GM19043 (cell line): Measurements from ENCODE around the gene IMPG2.

Experiments
- ATAC-seq: cut with Tn5 transposase; IDR thresholded peaks from one replicate; pipeline ENCODE4 v1.9.1; 2021; ENCODE audit warnings: low read depth; ENCODE audit not compliant: unreplicated experiment

IMPG2 gene

DNA sequence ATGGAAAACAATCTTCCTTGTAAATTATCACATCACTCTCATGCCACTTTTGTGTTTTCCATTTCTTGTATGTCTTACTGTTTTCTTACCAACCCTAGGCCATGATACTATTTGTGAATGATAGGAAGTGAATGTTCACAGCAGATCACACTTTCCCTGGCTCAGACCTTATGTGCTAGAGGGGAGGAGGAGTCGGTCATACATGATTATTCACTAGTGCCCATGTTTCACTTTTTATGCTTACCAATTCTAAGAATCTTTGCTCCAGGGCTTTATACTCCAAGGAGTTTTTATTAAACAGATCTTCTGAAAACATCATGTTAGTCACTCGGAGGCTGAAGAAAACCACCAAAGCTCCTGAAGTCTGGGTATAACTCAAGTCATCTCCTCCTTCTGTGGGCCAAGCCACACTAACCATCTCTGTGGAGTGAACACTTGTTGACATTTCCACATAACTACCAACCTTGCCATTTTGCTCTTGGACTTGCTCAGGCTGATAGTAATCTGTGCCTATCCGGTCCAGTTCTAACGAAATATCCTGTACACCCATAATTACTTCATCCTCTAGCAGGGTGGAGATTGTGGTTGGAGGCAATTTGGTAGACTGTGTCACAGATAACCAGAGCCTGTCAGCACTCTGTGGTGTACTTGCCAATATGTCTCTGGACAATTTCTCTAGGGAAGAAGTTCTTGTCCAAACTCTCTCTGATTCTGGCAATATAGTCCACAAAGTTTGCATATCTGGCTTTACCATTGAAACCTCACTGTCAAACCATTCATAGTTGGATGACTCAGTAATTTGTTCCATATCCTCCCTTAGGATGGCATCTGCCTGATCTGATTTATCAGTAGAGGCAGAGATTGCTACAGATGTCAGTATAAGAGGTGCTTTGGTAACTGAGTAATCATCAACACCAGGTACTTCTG, 76.8 kb downstream of the IMPG2 start:
- no peak for ATAC-seq

DNA sequence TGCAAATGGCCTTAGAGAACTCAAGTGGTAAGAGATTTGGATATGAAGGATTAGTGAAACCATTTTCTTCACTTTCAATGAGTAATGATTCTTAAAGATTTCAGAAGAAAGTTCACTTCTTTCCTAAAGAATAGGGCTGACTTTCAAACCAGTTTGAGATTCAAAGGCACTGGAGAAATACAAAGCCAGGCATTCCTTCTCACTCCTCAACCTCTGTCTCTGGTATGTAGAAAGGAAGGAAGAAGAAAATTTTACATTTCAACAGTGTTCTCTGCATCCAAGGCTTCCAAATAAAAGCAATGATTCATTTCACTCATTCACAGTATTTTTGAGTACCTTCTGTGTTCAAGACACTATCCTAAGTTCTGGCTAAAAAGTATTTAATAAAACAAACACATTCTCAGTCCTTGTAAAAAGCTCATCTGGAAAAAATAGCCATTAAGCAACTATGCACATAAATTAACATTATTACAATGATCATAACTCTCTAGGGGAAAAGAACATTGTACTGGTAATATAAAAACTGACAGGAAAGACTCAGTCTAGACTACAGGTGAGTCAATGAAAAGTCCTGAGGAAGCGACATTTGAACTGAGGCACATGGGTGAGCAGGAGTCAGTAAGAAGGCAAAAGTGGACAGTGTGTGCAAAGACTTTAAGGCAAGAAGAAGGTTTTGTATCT, 79.5 kb downstream of the IMPG2 start:
- ATAC-seq = no peak

DNA sequence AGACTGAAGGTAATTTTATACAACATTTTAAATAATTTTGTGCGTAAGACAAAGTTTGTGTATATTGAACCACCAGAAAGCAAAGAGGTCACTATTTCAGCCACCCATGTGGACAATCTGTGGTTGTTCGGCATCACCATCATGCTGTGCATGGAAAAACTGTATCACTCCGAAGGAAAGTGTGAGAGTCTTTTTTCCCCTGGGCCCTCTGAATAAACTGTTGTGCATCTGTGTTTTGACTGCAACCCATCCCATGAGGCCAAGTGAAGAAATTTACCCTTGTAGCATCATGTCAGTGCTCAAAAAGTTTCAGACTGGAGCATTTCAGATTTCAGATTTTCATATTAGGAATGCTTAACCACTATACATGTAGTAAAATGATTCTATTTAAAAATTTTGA, 85.3 kb downstream of the IMPG2 start:
- ATAC-seq = no peak

DNA sequence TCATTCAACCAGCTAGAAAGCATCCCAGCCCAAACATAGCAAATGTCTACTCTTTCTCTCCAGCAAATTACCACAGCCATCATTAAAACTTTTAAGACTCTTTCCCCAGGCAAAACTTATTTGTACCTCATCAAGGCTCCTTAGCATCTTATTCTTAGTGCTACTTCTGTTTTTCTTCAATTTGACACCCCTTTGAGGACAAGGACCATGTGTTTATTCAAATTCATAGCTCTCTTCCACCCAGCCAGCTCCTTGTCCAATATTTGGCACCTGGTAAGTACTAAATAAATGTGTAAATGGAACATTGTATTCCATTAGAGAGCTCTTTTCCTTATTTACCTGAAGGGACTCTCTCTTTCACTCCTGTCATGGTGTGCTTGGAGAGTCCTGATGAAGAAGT, 89.8 kb downstream of the IMPG2 start:
- ATAC-seq = no peak

DNA sequence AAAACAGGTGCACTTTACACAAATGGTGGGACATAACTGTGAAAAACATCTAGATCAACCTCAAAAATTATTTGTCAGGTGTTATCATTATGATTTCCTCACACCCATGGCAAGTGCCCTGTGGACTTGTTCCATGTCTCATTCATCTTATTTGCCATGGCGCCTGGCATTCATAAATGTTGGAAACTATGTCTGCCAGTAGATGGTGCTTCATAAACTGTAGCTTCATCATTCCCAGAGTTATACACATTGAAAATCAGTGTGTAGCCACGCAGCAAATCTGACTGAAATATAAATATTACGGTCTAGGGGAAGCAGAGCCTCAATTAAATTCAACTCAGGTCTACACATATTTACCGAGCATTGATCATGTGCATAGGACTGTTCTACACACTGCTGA, 90.7 kb downstream of the IMPG2 start:
- no peak for ATAC-seq

DNA sequence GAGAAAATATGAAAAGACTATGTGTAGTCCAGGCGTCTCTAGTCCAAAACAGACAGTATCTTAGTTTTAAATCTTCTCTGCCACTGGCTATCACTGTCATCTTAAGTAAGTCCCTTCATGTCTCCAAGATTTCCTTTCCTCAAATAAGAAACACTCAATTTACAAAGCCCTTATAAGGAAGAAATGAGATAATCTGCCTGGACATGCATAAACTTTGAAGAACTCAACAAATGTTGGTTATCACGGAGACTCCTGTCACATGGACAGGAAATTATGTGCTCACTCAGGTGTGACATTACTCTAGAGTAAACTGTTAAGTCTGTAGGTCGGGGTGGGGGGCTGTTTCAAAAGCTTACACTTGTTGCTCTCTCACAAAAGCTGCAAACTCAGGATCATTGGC, 91.9 kb downstream of the IMPG2 start:
- ATAC-seq = no peak

DNA sequence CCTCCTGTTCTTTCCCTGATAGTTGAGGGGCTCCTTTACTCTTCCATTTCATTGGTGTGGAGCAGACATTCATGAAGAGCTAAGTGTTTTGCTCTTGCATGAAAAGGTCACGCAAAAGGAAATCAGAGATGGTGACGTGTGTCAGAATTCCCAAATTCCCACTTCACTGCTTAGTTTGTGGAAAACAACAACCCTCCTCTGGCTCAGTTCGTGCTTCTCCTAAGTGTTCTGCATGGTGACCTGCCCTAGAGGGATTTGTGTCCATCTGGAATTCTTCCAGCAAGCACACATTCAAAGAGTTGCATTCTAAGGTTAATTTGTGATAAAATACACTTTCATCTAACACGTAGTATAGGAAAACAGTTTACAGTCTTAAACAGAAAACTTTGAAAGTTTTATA, 95.6 kb downstream of the IMPG2 start:
- ATAC-seq = no peak

DNA sequence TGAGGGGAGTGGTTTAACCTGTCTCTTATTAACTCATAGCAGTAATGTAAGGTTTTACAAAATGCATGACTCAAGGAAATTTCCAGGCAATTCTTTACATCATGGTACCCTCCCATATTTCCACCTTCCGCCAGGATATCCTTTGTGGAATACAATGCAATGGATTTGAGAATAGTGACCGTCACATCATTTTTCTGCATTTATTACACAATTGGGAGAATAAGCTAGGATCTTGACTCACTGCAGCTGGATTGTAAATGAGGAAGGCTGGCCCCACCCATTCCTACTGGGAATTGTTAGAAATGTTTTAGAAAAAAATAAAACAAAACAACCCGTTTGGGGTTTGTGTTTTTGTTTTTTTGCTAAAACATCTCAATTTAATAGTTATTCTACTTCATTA, 97.4 kb downstream of the IMPG2 start:
- no peak for ATAC-seq

DNA sequence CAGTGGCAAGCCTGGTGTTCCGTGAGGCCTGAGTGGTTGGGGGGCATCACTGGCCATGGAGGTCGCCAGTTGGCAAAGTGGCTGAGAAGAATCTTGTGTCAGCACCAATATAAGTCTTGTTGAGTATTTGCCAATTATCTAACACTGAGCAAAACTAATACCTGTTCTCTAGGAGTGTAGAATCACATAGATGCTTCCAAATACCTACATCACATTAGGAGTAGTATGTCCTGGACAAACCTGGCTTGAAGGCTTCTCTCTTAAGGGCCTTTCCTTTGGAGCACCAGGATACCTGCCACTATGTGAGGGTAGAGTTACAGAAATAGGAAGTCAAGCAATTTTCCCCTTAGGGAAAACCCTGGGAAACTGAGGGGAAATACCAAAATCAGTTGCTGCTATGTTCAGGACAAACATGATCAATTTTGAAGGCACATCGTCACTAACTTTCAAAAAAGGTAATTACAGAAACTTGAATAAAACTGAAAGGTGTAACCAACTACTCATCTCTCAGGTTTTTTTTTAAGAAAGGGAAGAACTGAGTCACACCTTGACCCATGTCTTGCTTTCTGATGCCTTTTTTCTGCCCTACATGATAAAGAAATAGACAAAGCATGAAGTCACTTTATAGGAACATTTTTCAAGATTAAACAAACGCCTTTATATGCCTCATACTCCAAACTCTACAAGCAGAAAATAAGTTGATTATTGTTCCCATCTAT, 100.4 kb downstream of the IMPG2 start:
- no peak for ATAC-seq

DNA sequence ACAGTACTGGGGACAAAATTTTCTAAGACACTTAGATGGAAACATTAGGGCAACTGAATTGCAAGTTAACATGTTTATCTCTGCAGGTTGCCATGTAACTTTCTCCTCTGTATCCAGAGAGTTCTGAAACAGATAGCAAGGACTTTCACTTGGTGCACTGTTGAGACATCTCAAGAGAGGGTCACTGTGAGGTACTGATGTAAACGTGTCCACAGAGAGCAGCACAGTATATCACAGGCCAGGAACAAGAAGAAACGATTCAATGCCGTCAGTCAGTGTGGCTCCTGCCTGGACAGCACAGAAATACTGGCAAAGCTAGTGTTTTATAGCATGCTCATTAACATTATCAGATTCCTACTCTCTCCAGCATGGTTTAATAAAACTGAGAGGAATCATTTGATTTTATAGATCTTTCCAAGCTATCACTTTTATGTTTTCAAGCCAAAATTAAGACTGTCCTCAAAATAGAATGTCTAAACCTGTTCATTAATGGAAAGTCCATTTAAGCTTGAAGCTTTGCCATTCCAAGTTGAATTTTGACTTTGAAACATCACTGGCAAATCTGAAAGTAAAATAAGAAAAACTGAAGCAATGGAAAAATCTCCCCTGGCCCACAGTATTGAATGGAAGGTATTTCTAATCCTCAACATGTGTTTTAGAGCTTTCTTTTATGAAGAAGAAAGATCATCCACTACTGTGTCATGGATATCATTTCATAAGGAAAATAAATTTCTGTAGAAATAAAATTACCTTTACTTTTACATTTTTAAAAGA, 102.7 kb downstream of the IMPG2 start:
- no peak for ATAC-seq

DNA sequence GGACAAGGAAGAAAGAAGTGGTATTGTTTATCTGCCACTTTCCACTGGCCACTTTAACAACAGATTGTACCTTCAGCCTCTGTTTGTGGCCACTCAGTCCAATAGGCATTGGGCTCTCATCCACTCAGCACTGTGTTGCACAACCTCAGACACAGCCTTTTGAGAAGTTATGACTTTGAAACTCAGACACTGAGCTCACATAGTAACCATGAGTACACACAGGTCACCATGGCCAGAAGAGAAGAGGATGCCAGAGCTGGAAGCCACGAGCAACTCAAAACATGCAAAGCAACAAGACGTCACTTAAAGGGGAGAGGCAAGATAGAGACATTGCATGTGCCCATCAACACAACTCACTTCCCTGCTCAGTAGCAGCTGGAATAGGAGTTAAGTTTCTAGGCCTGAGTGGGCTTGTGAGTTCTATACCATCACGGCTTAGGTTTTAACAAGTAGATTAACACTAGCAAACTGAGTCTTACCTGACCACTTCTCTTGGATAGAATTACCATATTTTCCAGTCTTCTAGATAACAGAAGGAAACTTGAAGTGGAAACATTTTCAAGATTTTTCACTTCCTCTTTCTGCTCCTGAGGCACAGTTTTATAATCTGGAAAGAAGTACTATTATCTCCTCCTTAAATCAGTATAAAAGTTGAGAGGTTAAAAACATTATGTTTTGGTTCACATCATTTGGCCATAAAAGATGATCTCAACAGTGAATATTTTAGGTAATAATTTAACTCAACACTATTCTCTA, 103.5 kb downstream of the IMPG2 start:
- no peak for ATAC-seq

DNA sequence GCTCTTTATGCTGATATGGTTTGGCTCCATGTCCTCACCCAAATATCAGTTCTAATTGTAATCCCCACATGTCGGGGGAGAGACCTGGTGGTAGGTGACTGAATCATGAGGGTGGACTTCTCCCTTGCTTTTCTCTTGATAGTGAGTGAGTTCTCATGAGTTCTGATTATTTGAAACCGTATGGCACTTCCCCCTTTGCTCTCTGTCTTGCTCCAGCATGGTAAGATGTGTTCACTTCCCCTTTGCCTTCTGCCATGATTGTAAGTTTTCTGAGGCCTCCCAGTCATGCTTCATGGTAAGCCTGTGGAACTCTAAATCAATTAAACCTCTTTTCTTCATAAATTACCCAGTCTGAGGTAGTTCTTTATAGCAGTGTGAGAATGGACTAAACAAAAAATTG, 107.6 kb downstream of the IMPG2 start:
- ATAC-seq = no peak

DNA sequence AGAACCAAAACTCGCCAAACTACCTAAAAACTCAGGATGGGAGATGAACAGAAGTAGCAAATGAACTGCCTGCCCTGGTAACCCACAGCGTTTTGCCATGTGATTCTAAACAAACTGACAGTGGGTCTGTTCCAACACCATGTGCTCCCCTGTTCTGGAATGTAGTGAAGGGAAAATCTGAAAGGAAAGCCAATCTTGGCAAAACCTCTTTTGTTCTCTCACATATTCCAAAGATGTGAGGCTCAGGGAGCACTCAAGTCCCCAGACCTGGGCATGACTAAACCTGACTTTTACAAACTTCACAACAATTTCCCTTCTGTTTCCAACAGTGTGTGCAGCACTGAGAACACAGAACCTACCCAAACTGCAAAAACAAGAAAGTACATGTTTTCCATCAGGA, 116.1 kb downstream of the IMPG2 start:
- no peak for ATAC-seq

DNA sequence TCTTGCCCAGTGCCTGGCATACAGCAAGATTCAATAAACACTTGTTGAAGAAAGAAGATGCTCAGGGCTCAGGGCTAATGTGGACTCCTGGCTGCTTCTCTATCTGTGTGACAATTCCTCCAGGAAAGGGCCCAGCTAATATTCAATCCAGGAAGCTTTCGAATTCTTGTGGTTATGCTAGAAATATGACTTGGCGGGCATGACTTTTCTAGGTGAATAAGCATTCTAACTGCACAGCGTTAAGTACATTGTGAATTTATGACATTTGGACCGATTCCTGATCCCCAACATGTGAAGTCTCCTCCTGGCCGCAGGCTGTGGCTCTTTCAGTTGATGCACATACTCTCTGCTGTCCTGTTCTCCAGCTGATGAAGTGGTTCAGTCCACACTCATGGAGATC, 117.0 kb downstream of the IMPG2 start:
- ATAC-seq = no peak

DNA sequence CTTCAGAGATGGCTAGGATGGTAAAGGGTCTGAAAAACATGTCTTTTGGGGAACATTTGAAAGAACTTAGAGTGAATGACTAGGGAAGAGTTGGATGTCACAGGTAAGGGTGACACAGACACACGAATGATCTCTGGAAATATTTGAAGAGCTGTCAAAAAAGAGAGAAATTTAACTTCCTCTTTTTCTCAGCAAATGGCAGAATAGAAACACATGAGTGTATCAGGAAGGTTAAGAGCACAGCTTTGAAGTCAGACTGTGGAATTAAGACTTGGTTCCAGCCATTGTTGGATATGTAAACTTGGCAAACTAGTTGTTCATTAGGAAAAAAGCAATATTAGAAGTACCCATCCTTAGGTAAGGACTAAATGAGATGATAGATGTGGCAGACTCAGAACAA, 117.7 kb downstream of the IMPG2 start:
- no peak for ATAC-seq

DNA sequence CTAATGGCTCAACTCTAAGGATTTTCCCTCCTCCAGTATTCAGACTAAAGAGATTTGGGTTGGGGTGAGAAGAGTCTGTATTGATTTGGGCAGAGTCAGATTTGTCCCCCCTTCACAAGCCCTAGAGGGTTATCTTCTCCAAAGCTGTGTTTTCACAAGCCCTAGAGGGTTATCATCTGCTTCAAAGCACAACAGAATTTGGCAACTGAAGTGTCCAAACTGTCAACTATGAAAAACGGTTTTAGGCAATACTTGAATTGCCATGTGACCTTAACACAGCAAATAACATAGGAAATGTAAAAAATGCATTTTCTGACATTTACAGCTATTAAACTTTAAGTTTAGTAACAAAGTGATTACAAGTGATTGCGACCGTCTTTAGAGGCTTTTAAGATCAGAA, 119.9 kb downstream of the IMPG2 start:
- no peak for ATAC-seq

DNA sequence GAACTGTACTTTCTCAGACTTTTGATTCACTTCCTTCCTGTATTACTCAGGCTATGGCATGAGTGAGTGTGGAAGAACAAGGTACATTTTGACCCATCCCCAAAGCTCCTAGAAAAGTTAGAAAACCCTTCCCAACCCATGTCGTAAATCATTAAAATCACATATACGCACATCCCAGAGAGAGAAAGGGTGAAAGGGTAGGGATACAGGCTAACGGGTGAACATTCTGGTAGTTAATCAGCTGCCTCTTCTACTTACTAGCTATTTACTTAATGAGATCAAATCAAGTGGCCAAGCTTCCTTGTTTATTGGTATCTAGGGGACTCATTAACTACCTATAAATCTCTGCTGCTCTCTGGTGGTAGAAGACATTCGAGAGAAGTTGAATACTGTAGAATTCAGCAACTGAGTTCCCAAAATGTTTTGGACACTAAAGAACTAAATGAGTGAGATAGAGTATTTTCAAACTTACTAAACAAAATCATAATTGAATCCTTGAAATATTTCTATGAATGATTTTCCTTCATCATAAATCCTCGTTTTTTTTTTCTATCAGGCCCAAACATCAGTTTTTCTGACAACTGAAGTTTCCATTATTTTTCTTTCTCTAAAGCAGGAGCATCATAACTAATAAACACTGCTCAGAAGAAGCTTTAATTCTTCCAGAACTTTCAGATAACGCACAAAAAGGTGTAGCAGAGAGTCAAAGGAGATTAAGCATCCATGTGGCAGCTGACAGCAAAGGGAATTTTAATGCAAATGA, 124.2 kb downstream of the IMPG2 start:
- no peak for ATAC-seq

DNA sequence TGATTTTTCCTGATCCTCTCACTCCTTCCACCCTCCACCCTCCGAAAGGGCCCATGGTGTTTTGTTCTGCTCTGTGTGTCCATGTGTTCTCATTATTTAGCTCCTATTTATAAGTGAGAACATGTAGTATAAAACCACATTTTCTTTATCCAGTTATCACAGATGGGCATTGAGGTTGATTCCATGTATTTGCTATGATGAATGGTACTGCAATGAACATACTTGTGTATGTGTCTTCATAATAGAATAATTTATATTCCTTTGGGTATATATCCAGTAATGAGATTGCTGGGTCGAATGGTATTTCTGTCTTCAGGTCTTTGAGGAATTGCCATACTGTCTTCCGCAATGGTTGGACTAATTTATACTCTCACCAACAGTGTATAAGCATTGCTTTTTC, 126.0 kb downstream of the IMPG2 start:
- no peak for ATAC-seq

DNA sequence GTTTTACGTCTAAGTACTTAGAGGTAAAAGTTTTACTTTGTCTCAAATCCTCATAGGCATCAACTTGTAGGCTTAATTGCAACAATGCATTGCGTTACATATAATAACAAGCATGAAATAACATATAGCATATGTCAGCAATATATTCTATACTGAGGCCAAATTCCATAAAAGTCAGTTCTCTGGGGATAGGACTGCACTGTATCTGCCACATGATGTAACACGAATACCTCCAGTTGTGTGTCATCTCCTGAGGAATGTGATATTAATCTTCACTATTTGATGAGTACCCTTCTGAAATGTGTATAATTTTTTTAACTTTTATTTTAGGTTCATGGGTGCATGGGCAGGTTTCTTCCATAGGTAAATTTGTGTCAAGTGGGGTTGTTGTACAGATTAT, 126.4 kb downstream of the IMPG2 start:
- no peak for ATAC-seq
